GM12873 (cell line): ENCODE measurements around the gene B4GALT4.

Experiments used
- TF ChIP-seq, protein P1 (sequence below): IDR thresholded peaks from 2 replicates; pipeline ENCODE4 v1.5.1; 2012; ENCODE audit warnings: low read depth, mild to moderate bottlenecking, moderate library complexity, low read length, control low read depth; ENCODE audit not compliant: insufficient read depth; ENCODE audit errors: missing control alignments

The B4GALT4 gene

DNA sequence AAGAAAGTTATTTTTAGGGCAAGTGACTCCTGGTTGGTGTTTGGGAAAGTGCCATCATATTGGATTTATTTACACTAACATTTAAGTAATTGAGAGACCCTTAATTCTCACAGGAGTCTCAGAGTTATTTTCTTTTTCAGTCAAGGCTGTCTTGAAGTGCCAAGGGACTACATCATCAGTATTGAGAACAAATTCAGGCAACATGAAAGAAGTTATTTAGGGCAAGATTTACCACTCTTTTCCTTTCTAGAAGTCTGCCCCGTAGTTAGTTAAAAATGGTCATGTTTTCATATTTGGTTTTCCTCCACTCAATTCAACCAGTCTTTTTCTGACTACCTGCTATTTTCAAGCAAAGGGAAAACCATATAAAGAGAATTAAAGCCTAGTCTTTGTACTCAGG is 6.1 kb downstream of the B4GALT4 start:
- TF ChIP-seq, protein P1, sequence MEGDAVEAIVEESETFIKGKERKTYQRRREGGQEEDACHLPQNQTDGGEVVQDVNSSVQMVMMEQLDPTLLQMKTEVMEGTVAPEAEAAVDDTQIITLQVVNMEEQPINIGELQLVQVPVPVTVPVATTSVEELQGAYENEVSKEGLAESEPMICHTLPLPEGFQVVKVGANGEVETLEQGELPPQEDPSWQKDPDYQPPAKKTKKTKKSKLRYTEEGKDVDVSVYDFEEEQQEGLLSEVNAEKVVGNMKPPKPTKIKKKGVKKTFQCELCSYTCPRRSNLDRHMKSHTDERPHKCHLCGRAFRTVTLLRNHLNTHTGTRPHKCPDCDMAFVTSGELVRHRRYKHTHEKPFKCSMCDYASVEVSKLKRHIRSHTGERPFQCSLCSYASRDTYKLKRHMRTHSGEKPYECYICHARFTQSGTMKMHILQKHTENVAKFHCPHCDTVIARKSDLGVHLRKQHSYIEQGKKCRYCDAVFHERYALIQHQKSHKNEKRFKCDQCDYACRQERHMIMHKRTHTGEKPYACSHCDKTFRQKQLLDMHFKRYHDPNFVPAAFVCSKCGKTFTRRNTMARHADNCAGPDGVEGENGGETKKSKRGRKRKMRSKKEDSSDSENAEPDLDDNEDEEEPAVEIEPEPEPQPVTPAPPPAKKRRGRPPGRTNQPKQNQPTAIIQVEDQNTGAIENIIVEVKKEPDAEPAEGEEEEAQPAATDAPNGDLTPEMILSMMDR, result no peak

DNA sequence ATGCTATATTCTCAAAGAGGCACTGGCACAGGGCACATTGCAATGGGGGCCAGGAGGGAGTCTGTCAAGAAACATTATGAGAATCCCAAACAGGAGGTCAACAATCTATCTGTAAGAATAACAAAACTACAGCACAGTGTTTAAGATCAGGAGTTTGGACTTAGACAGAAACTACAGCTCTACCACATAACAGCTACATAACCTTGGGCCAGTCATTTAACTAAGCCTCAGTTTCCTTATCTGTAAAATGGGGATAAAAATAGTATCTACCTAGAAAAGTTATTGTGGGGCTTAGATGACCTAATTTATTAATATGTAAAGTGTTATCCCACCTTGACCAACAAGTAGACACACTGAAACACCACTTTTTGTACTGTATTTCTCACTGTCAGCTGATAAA is 9.9 kb downstream of the B4GALT4 start:
- TF ChIP-seq, protein P1, result no peak

DNA sequence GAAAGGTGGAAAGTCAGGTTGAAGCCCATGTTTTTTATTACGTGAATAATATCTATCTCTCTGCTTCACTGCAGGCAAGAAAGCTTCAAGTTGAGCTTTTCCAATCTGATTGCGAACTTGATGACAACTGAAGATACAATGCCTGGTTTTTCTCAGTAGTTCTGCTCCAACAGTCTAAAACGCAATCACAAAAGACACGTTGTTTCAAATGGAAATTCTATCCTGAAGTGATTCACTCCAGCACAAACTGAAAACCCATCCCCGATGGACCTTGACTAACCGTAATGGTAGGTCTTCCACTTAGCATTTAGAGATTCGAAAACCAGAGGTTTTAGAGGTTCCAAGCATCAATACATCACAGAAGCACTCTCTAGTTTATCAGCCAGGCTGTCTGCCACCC is 10.6 kb downstream of the B4GALT4 start:
- TF ChIP-seq, protein P1, result no peak

DNA sequence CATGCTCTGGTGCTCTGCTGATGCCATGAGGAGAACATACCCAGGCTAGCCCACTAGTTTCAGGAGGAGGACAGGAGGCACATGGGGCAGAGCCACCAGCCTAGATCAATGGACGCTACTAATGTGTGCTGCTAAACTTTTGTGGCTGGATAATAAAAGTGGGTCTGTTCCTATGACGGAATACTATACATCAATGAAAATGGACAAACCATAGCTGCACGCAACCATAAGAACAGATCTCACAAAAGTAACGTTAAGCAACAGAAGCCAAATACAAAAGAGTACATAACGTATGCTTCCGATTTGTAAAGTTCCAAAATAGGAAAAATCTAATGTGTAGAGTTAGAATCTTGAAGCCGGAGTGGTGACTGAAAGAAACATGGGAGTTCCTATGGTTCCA is 11.5 kb downstream of the B4GALT4 start:
- TF ChIP-seq, protein P1, result no peak

DNA sequence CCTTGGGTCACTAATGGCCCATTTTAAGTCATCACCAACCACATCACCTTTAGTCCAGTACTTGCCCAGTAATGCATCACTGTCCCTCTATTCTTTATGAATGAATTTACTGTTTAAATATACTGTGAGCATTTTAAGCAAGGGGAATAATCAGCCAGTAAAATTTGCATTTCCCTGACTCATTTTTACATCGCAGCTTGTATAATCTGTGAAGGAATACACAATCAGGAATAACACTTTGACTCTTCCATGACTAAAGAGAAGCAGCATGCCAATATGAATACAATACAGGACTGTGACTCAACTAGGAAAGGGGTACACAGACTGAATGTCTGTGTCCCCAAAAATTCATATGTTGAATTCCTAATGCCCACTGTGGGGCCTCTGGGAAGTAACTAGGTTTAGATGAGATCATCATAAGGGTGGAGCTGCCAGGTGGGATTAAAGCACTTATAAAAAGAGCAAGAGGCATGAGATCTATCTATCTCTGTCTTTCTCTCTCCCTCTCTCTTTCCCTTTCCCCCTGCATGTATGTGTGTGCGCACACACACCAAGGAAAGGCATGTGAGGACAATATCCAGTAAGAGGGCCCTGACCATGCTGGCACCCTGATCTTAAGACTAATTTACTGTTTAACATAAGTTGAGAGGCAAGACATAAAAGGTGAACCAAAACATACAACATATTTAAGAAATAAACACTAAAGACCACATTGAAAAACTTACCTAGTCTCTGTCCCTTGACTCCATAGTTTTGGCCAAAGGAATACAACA is 12.1 kb downstream of the B4GALT4 start:
- TF ChIP-seq, protein P1, result no peak

DNA sequence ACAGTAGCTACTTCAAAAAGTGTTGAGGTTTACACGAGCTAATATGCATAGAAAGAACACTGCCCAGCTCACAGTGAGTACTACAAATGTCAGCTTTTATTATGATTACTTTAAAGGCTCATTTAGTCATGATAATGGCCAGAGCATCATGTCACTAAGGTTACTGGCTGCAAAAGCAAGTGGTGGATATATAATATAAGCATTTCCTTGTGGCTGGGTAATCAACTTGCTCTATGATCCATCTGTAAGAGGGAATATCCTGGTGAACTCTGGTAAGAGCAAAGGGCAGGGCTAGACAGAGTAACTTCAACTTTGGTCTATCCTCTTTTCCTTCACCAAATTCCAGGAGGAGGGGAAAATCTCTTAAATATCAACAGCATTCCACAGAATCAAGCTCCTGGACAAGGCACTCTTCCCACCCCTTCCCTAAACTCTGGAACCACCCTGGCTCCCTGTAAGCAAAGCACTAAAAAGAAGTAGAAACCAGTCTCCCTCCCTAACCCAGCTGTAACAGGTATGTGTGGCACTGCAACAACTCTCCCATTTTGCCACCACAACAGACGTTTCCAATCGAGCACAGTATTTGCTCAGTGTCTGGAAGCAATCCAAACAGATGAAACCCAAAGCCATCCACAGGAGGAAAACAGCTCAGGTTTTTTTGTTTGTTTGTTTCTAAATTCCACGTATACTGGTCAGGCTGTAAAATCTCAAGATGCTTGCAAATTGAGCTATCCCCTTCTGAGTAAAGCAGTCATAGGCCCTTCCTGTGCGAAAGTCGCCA is 13.4 kb downstream of the B4GALT4 start:
- TF ChIP-seq, protein P1, result no peak

DNA sequence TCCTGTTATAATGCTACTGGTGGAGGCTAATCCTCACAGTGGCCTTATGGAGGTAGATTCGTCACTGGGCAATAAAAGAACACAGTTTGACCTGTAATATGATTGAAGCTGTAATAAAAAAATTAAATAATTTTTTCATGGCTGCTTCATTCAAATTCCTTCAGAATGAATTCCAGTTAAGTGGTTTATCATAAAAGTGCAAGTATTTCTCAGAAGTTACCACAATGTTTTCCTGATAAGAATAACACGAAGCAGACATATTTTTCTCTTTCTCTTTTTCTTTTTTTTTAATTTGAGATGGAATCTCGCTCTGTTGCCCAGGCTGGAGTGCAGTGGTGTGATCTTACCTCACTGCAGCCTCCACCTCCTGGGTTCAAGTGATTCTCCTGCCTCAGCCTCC is 15.6 kb downstream of the B4GALT4 start:
- TF ChIP-seq, protein P1, result no peak
